ENCODE measurements around the gene NHLH1. TPM values are rescaled to one million over a fixed set of nuclear protein-coding genes. Genes with fewer than 3 reads are reported as not detected.

The NHLH1 gene
- total RNA-seq, result under 1 TPM in 2 of 3 donors, not detected in 1; 0.13 to 0.16 TPM
- 0.05 TPM for total RNA-seq (2013)

DNA sequence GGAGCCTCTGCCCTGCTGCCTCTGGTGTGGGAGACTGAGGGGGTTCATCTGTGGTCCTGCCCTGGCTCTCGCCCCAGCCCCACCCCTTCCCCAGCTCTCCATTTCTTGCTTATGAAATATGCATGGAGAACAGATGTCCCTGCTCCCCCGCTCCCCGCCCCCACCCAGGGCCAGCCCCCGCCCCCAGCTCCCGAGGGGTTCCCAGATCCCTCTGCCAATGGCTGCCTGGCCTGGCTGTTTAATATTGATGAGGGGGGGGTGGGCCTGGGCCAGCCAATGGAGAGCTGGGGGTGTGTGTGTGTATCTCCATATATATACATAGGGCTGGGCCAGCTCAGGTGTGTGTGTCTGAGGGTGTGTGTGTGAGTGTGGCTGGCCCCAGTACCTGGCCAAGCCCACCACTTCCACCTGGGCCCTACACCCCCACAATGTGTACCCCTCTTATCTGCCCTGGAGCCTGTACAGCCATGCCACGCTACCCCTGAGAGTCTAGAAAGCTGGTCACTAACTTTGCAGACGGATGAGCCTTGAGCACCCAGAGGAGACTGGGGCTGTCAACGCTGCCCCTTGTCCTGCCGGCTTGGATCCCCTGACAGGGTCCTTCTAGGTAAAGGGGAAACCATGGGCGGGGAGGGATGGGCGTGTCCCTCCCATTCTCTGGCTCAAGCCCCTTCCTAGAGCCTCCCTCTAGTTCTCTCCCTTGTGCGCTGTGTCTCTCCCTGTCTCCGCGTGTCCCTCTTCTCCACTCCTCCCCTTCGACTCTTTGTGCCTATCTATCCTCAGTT is at the start of gene NHLH1:
Gene NHLH1, plus strand, starts transcription at position 341 of the 785 bp plus-strand sequence. CDS start 3,661 bp downstream, outside the sequence.
- Mint-ChIP-seq H3K4me1 (peaks cover 0 to 11% of the 10 kb centered on the region in 2 donors), H3K9me3 (no peaks in the 10 kb centered on the region), H3K4me3 (no peak within 1 kb of the TSS)

DNA sequence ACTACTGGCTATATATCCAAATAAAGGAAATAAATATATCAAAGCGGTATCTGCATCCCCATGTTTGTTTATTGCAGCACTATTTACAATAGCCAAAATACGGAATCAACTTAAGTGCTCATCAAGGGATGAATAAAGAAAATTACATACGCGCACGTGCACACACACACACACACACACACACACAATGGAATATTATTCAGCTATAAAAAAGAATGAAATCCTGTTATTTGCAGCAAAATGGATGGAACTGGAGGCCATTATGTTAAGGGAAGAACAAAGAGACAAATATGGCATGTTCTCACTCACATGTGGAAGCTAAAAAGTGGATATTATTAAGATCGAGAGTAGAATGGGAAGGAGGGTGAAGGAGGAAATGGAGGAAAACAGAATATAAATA is 44.0 kb upstream of the NHLH1 start:
- ATAC-seq (no peak), DNase-seq (no peak)
- Mint-ChIP-seq H3K9me3 (no peaks in the 10 kb centered on the region), H3K27ac (peak overlapping the region in 1 of 2 donors; percentile 43), H3K27me3 (ENCODE audit: low read depth in 2 of 2) (no peaks in the 10 kb centered on the region), H3K4me1 (peaks cover 13 to 22% of the 10 kb centered on the region in 2 donors), H3K4me3 (no peak overlapping the region), H3K36me3 (peaks cover 14% of the 10 kb centered on the region)
- Histone ChIP-seq H3K4me1 (ENCODE audit: control insufficient read depth, insufficient read depth, low read length) (no peaks in the 10 kb centered on the region), H3K36me3 (ENCODE audit: control insufficient read depth, insufficient read depth, low read length) (peaks cover 71% of the 10 kb centered on the region), H3K27me3 (ENCODE audit: control insufficient read depth, insufficient read depth, low read length) (no peaks in the 10 kb centered on the region), H3K27ac (ENCODE audit: low read length) (no peak overlapping the region), H3K9me3 (ENCODE audit: control insufficient read depth, insufficient read depth, low read length) (no peaks in the 10 kb centered on the region), H3K4me3 (ENCODE audit: low read length) (no peak overlapping the region)
- intact Hi-C loops (cut with micrococcal nuclease), result no loop called here
- TF ChIP-seq, protein P1, sequence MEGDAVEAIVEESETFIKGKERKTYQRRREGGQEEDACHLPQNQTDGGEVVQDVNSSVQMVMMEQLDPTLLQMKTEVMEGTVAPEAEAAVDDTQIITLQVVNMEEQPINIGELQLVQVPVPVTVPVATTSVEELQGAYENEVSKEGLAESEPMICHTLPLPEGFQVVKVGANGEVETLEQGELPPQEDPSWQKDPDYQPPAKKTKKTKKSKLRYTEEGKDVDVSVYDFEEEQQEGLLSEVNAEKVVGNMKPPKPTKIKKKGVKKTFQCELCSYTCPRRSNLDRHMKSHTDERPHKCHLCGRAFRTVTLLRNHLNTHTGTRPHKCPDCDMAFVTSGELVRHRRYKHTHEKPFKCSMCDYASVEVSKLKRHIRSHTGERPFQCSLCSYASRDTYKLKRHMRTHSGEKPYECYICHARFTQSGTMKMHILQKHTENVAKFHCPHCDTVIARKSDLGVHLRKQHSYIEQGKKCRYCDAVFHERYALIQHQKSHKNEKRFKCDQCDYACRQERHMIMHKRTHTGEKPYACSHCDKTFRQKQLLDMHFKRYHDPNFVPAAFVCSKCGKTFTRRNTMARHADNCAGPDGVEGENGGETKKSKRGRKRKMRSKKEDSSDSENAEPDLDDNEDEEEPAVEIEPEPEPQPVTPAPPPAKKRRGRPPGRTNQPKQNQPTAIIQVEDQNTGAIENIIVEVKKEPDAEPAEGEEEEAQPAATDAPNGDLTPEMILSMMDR (IDR thresholded peaks at IDR 0.05), result no peak
- WGBS (ENCODE audit: insufficient coverage), result 100% methylated on average over 3 of the region's 6 CpGs

More for the DNA sequence above, at the start of gene NHLH1:
- Mint-ChIP-seq H3K27me3 (ENCODE audit: low read depth in 2 of 2) (no peaks in the 10 kb centered on the region), H3K36me3 (no peaks in the 10 kb centered on the region), H3K27ac (no peak within 1 kb of the TSS)
- no peaks in the 10 kb centered on the region for H3K36me3 ChIP-seq (ENCODE audit: control insufficient read depth, insufficient read depth, low read length)
- TF ChIP-seq, protein P1 (IDR thresholded peaks at IDR 0.05), result no peak
- no peaks in the 10 kb centered on the region for H3K4me1 ChIP-seq (ENCODE audit: control insufficient read depth, insufficient read depth, low read length)
- no peak within 1 kb of the TSS for H3K4me3 ChIP-seq (ENCODE audit: low read length)
- 77% methylated on average over 11 of the region's 15 CpGs for WGBS (ENCODE audit: insufficient coverage)
- no peaks in the 10 kb centered on the region for H3K9me3 ChIP-seq (ENCODE audit: control insufficient read depth, insufficient read depth, low read length)
- DNase-seq (no peak), ATAC-seq (no peak)
- no peak within 1 kb of the TSS for H3K27ac ChIP-seq (ENCODE audit: low read length)
- intact Hi-C loops (cut with micrococcal nuclease), result no loop called here
- H3K27me3 ChIP-seq (ENCODE audit: control insufficient read depth, insufficient read depth, low read length), result no peaks in the 10 kb centered on the region

DNA sequence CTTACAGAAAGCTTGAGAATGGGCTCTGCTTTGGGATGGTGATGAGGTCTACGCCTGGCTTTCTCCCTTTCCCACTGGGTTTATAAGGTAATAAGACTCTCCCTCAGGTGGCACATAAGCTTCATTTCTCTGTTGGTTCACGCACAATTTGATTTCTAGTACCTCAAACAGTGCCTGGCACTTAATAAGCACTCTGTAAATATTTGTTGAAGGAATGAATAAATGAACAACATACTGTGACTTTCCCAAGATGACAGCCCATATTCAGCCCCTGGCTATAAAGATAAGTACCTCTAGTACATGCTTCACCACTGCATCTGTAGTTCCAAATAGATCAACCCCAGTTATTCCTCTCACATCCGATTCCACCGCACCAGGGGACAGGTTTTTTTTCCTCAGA is 41.6 kb upstream of the NHLH1 start:
- H3K4me3 Mint-ChIP-seq, result no peak overlapping the region
- no peak overlapping the region for H3K27ac ChIP-seq (ENCODE audit: low read length)

More for the DNA sequence above, 41.6 kb upstream of the NHLH1 start:
- Mint-ChIP-seq H3K27me3 (ENCODE audit: low read depth in 2 of 2) (no peaks in the 10 kb centered on the region), H3K27ac (peak overlapping the region in 1 of 2 donors; percentile 56), H3K9me3 (no peaks in the 10 kb centered on the region), H3K36me3 (peaks cover 21% of the 10 kb centered on the region), H3K4me1 (peaks cover 6 to 7% of the 10 kb centered on the region in 2 donors)
- Histone ChIP-seq H3K9me3 (ENCODE audit: control insufficient read depth, insufficient read depth, low read length) (no peaks in the 10 kb centered on the region), H3K4me3 (ENCODE audit: low read length) (no peak overlapping the region), H3K4me1 (ENCODE audit: control insufficient read depth, insufficient read depth, low read length) (no peaks in the 10 kb centered on the region), H3K27me3 (ENCODE audit: control insufficient read depth, insufficient read depth, low read length) (no peaks in the 10 kb centered on the region), H3K36me3 (ENCODE audit: control insufficient read depth, insufficient read depth, low read length) (peaks cover 78% of the 10 kb centered on the region)
- intact Hi-C loops (cut with micrococcal nuclease), result no loop called here
- no peak for DNase-seq
- no peak for ATAC-seq
- 100% methylated on average over 1 of the region's 4 CpGs for WGBS (ENCODE audit: insufficient coverage)
- TF ChIP-seq, protein P1 (IDR thresholded peaks at IDR 0.05), result no peak
